IMR-90 (cell line): ENCODE data around the gene FRYL. TPM values are rescaled to one million over a fixed set of nuclear protein-coding genes. Genes with fewer than 3 reads are reported as not detected.

Source experiments
- ATAC-seq: fragments of 200-7000 bp; cut with Tn5 transposase; 2 replicates; pipeline ENCODE4 v1.9.1; 2020; ENCODE audit warnings: low read depth, mild to moderate bottlenecking, moderate library complexity
- BruUV-seq: library from RNA; stranded (reverse); fragments of 400-500 nt; replicated peaks from 2 replicates; lab custom pipeline; 2021; lab: Mats Ljungman, UMichigan
- CTCF ChIA-PET: fragments of 300-600 bp; formaldehyde crosslinking; extraction: SDS; loops from one replicate; lab custom pipeline; 2021; ENCODE audit warnings: antibody characterized with exemption; lab: Yijun Ruan, JAX
- POLR2A ChIA-PET: fragments of 300-600 bp; sonication (Branson Sonifier 250); formaldehyde crosslinking; loops from one replicate; lab custom pipeline; 2022; ENCODE audit warnings: antibody characterized with exemption; ENCODE audit not compliant: unreplicated experiment; lab: Charles Lee
- DNase-seq: peaks from one replicate; pipeline ENCODE4 v3.0.0; 2013
- H2AFZ ChIP-seq: replicated peaks from 2 replicates; pipeline ENCODE3; 2013; ENCODE audit warnings: low read length, mild to moderate bottlenecking; ENCODE audit not compliant: poor library complexity
- H2AK5ac ChIP-seq: 2 replicates; pipeline ENCODE4 v1.6.1; 2013; ENCODE audit warnings: low read depth, low read length, inconsistent platforms
- H2AK9ac ChIP-seq: replicated peaks from 2 replicates; pipeline ENCODE3; 2013; ENCODE audit warnings: mild to moderate bottlenecking, low read depth, low read length, moderate library complexity; ENCODE audit not compliant: poor library complexity
- H2BK120ac ChIP-seq: 2 replicates; pipeline ENCODE4 v1.6.1; 2013; ENCODE audit warnings: low read depth, low read length, inconsistent platforms
- H2BK15ac ChIP-seq: 3 replicates; pipeline ENCODE4 v1.6.1; 2013; ENCODE audit warnings: low read depth, low read length, inconsistent platforms
- H2BK20ac ChIP-seq: 2 replicates; pipeline ENCODE4 v1.6.1; 2013; ENCODE audit warnings: low read depth, mild to moderate bottlenecking, inconsistent platforms, low read length, moderate library complexity
- H2BK5ac ChIP-seq: 2 replicates; pipeline ENCODE4 v1.6.1; 2013; ENCODE audit warnings: mild to moderate bottlenecking, low read depth, low read length, inconsistent platforms; ENCODE audit not compliant: poor library complexity, severe bottlenecking
- H3K14ac ChIP-seq: replicated peaks from 2 replicates; pipeline ENCODE4 v1.6.1; 2013; ENCODE audit warnings: low read depth, low read length, inconsistent platforms
- H3K18ac ChIP-seq: 2 replicates; pipeline ENCODE4 v1.6.1; 2013; ENCODE audit warnings: low read depth, low read length, control low read depth
- H3K23ac ChIP-seq: 2 replicates; pipeline ENCODE4 v1.6.1; 2013; ENCODE audit warnings: low read depth, low read length, inconsistent platforms
- H3K27ac ChIP-seq: 2 replicates; pipeline ENCODE4 v1.5.1; 2013; ENCODE audit warnings: mild to moderate bottlenecking, control low read depth, low read length; ENCODE audit not compliant: insufficient read depth
- H3K27me3 ChIP-seq: 2 replicates; pipeline ENCODE4 v1.6.1; 2013; ENCODE audit warnings: low read length; ENCODE audit not compliant: control insufficient read depth, insufficient read depth
- H3K36me3 ChIP-seq: 2 replicates; pipeline ENCODE4 v1.6.1; 2013; ENCODE audit warnings: low read length, mixed read lengths; ENCODE audit not compliant: control insufficient read depth, insufficient read depth
- H3K4ac ChIP-seq: 2 replicates; pipeline ENCODE4 v1.6.1; 2013; ENCODE audit warnings: low read depth, low read length, inconsistent platforms
- H3K4me1 ChIP-seq: 2 replicates; pipeline ENCODE4 v1.6.1; 2013; ENCODE audit warnings: low read length, mixed read lengths; ENCODE audit not compliant: control insufficient read depth, insufficient read depth
- H3K4me2 ChIP-seq: 2 replicates; pipeline ENCODE4 v1.6.1; 2013; ENCODE audit warnings: low read depth, mild to moderate bottlenecking, control low read depth, low read length, moderate library complexity
- H3K4me3 ChIP-seq: 2 replicates; pipeline ENCODE4 v1.5.1; 2013; ENCODE audit warnings: low read depth, mild to moderate bottlenecking, control low read depth, low read length, moderate library complexity; ENCODE audit not compliant: insufficient read depth
- H3K56ac ChIP-seq: 2 replicates; pipeline ENCODE4 v1.6.1; 2013; ENCODE audit warnings: low read length, inconsistent platforms; ENCODE audit not compliant: insufficient read depth; ENCODE audit errors: extremely low read depth
- H3K79me1 ChIP-seq, 2 experiments: 2 replicates each; pipeline ENCODE4 v1.6.1; 2013; ENCODE audit warnings: low read length in 2 of 2, inconsistent platforms in 1 of 2, low read depth in 1 of 2
- H3K9ac ChIP-seq: 2 replicates; pipeline ENCODE4 v1.6.1; 2013; ENCODE audit warnings: low read depth, low read length, control low read depth
- H3K9me1 ChIP-seq: 2 replicates; pipeline ENCODE4 v1.6.1; 2013; ENCODE audit warnings: low read length, inconsistent platforms; ENCODE audit not compliant: insufficient read depth
- H3K9me3 ChIP-seq: 2 replicates; pipeline ENCODE4 v1.6.1; 2013; ENCODE audit warnings: low read length; ENCODE audit not compliant: control insufficient read depth, insufficient read depth
- H4K20me1 ChIP-seq: 2 replicates; pipeline ENCODE4 v1.6.1; 2013; ENCODE audit warnings: low read length, inconsistent platforms; ENCODE audit not compliant: insufficient read depth
- H4K5ac ChIP-seq: 2 replicates; pipeline ENCODE4 v1.6.1; 2013; ENCODE audit warnings: mild to moderate bottlenecking, low read depth, low read length, control low read depth
- H4K8ac ChIP-seq, 2 experiments: 2 replicates each; pipeline ENCODE4 v1.6.1; 2013; ENCODE audit warnings: low read depth in 2 of 2, low read length in 2 of 2, control low read depth in 1 of 2, inconsistent platforms in 1 of 2
- H4K91ac ChIP-seq: 2 replicates; pipeline ENCODE4 v1.6.1; 2013; ENCODE audit warnings: low read depth, low read length, inconsistent platforms; ENCODE audit not compliant: insufficient read depth
- BHLHE40 ChIP-seq: fragments of 150-350 bp; IDR thresholded peaks from 2 replicates; pipeline ENCODE4 v1.6.1; 2016; ENCODE audit warnings: mild to moderate bottlenecking, low read depth, low read length
- CEBPB ChIP-seq: IDR thresholded peaks from 2 replicates; pipeline ENCODE4 v1.6.1; 2012; ENCODE audit warnings: low read depth, low read length, improper control_type of control experiment
- CHD1 ChIP-seq: IDR thresholded peaks from 2 replicates; pipeline ENCODE4 v1.6.1; 2012; ENCODE audit warnings: low read depth, low read length, improper control_type of control experiment
- FOS ChIP-seq: fragments of 150-350 bp; IDR thresholded peaks from 2 replicates; pipeline ENCODE4 v1.6.1; 2016; ENCODE audit warnings: low read depth, low read length
- MAZ ChIP-seq: IDR thresholded peaks from 2 replicates; pipeline ENCODE4 v1.6.1; 2012; ENCODE audit warnings: low read depth, mild to moderate bottlenecking, low read length, improper control_type of control experiment, moderate library complexity, borderline replicate concordance
- RFX5 ChIP-seq: IDR thresholded peaks from 2 replicates; pipeline ENCODE4 v1.8.0; 2012; ENCODE audit warnings: low read depth, mild to moderate bottlenecking, low read length, moderate library complexity
- SMC3 ChIP-seq: fragments of 150-350 bp; IDR thresholded peaks from 2 replicates; pipeline ENCODE4 v1.6.1; 2016; ENCODE audit warnings: low read depth, mild to moderate bottlenecking, antibody characterized with exemption, low read length, moderate library complexity
- WGBS, 2 experiments: methylation state at CpG; one replicate each; pipeline versions ENCODE4 v1.1.5 to v1.1.7; 2013; ENCODE audit warnings: missing lambda C conversion rate in 2 of 2; ENCODE audit not compliant: insufficient read length in 1 of 2; ENCODE audit errors: extremely low coverage in 2 of 2; 5-methylcytosine and 5-hydroxymethylcytosine counted together
- dilution Hi-C: fragments of 300-500 bp; cut with HindIII; formaldehyde crosslinking; loops from one replicate; pipeline ENCODE4 v1.14.3; 2018; ENCODE audit warnings: low sequenced_read_pairs; ENCODE audit not compliant: unreplicated experiment
- in situ Hi-C: fragments of 300-500 bp; cut with MboI; formaldehyde crosslinking; loops from 3 replicates; pipeline ENCODE4 v1.14.3; 2019; ENCODE audit warnings: low sequenced_read_pairs, inconsistent platforms, mixed read lengths
- intact Hi-C: fragments of 100-400 bp; cut with micrococcal nuclease; formaldehyde crosslinking; loops from 2 replicates; pipeline ENCODE4 v1.10.0; 2022
- polyA plus RNA-seq, 3 experiments: library from polyadenylated mRNA; depleted of rRNA; stranded (reverse); fragments of >200 nt; gene quantifications; 2 replicates each; pipeline ENCODE4 v1.2.3, GENCODE V29; 2012; ENCODE audit warnings: low replicate concordance in 1 of 3
- total RNA-seq: library from RNA; depleted of rRNA; stranded (reverse); fragments of >200 nt; gene quantifications from 2 replicates; pipeline ENCODE4 v1.2.3, GENCODE V29; 2012
- TF ChIP-seq, protein P1 (sequence below): fragments of 150-350 bp; IDR thresholded peaks from 2 replicates; pipeline ENCODE4 v1.6.1; 2016; ENCODE audit warnings: low read depth, mild to moderate bottlenecking, low read length, moderate library complexity, borderline replicate concordance
- TF ChIP-seq, protein P2 (sequence below): conservative IDR thresholded peaks from 2 replicates; pipeline ENCODE4 v1.5.1; 2012; ENCODE audit warnings: mild to moderate bottlenecking, low read depth, low read length, improper control_type of control experiment
- TF ChIP-seq, protein P3 (sequence below): fragments of 150-350 bp; IDR thresholded peaks from 2 replicates; pipeline ENCODE4 v1.6.1; 2017; ENCODE audit warnings: mild to moderate bottlenecking, antibody characterized with exemption, low read length, low read depth

Gene FRYL
- total and polyA plus RNA-seq, 2 of the 4 experiments (the other 2 are of a cell fraction), result 9.9 to 77.4 TPM

DNA sequence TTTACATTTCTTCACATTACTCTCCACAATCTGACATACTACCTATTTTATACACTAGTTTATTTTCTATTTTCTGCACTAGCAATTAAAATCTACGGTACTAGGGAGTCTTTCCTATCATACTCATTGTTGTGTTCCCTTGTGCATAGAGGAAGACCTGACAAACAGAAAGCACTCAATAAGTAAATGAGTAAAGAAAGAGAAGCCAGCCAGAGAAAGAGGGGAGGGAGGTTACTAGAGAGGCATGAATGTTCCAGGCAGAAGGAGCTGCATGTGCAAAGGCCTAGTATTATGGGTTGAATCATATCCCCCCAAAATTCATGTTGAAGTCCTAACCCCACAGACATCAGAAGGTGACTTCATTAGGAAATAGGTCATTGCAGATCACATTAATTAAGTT lies 176.0 kb downstream of the FRYL start:
- intact Hi-C loops, result loop anchor here (5.0 kb wide), 2 partner anchors 52 to 173 kb away; no protein-coding TSS in a partner anchor
- H2BK5ac ChIP-seq, result no peak overlapping the region

More for the DNA sequence above, 176.0 kb downstream of the FRYL start:
- CTCF ChIA-PET, result no interaction called here
- DNase-seq, result no peak
- TF ChIP-seq, protein P1, sequence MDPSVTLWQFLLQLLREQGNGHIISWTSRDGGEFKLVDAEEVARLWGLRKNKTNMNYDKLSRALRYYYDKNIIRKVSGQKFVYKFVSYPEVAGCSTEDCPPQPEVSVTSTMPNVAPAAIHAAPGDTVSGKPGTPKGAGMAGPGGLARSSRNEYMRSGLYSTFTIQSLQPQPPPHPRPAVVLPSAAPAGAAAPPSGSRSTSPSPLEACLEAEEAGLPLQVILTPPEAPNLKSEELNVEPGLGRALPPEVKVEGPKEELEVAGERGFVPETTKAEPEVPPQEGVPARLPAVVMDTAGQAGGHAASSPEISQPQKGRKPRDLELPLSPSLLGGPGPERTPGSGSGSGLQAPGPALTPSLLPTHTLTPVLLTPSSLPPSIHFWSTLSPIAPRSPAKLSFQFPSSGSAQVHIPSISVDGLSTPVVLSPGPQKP, result no peak
- no peak for TF ChIP-seq MAZ
- no peak for TF ChIP-seq BHLHE40
- no peak for TF ChIP-seq RFX5
- TF ChIP-seq, protein P2, sequence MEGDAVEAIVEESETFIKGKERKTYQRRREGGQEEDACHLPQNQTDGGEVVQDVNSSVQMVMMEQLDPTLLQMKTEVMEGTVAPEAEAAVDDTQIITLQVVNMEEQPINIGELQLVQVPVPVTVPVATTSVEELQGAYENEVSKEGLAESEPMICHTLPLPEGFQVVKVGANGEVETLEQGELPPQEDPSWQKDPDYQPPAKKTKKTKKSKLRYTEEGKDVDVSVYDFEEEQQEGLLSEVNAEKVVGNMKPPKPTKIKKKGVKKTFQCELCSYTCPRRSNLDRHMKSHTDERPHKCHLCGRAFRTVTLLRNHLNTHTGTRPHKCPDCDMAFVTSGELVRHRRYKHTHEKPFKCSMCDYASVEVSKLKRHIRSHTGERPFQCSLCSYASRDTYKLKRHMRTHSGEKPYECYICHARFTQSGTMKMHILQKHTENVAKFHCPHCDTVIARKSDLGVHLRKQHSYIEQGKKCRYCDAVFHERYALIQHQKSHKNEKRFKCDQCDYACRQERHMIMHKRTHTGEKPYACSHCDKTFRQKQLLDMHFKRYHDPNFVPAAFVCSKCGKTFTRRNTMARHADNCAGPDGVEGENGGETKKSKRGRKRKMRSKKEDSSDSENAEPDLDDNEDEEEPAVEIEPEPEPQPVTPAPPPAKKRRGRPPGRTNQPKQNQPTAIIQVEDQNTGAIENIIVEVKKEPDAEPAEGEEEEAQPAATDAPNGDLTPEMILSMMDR, result no peak
- TF ChIP-seq, protein P3, sequence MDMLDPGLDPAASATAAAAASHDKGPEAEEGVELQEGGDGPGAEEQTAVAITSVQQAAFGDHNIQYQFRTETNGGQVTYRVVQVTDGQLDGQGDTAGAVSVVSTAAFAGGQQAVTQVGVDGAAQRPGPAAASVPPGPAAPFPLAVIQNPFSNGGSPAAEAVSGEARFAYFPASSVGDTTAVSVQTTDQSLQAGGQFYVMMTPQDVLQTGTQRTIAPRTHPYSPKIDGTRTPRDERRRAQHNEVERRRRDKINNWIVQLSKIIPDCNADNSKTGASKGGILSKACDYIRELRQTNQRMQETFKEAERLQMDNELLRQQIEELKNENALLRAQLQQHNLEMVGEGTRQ, result no peak
- no peak for TF ChIP-seq CEBPB
- no peak for TF ChIP-seq CHD1
- TF ChIP-seq FOS, result no peak
- TF ChIP-seq SMC3, result no peak
- Histone ChIP-seq H2BK15ac (no peak overlapping the region), H3K36me3 (0 out of 2 replicates have a peak, but pooled peaks cover 1% of the 10 kb centered on the region), H3K23ac (no peak overlapping the region), H3K4me2 (no peak overlapping the region), H3K14ac (no peak overlapping the region), H4K8ac (no peak overlapping the region), H3K27me3 (no peaks in the 10 kb centered on the region), H3K9me3 (no peaks in the 10 kb centered on the region), H4K91ac (no peak overlapping the region), H3K56ac (no peak overlapping the region), H2BK20ac (no peak overlapping the region), H3K27ac (no peak overlapping the region), H3K18ac (no peak overlapping the region), H2AK9ac (no peak overlapping the region), H3K4ac (no peak overlapping the region), H3K9me1 (no peaks in the 10 kb centered on the region), H3K9ac (no peak overlapping the region), H4K5ac (no peak overlapping the region), H2AK5ac (no peak overlapping the region), H2AFZ (no peak overlapping the region), H3K4me3 (no peak overlapping the region), H4K20me1 (no peaks in the 10 kb centered on the region), H3K4me1 (peaks cover 1% of the 10 kb centered on the region; the same call in 1 of the 2 replicates), H3K79me1 (peaks cover 4 to 8% of the 10 kb centered on the region in 2 experiments; a peak in 2 of 4 replicates), H2BK120ac (no peak overlapping the region)
- no TSS peak for BruUV-seq
- no peak for ATAC-seq
- in situ Hi-C loops, result no loop called here
- POLR2A ChIA-PET, result no interaction called here
- dilution Hi-C loops, result no loop called here
- WGBS, 2 experiments, result no CpG with 5 or more reads among the region's 1 CpG
